GM18511 (cell line): ENCODE results near the gene BMPR1A.
A peak's percentile ranks its signal among the peaks of the same experiment; 100 is the strongest.
"Not testable (repeated sequence)": the region's sequence is repeated elsewhere in the genome, so short reads cannot be mapped to it uniquely, and the experiment has no call there.

Experiments
- ATAC-seq: cut with Tn5 transposase; IDR thresholded peaks from one replicate; pipeline ENCODE4 v1.9.1; 2021; ENCODE audit warnings: mild to moderate bottlenecking, moderate library complexity; ENCODE audit not compliant: unreplicated experiment

The BMPR1A gene

GRCh38 chr10:86837663-86838062 is 81.2 kb downstream of the BMPR1A start:
- no peak for ATAC-seq

- ATAC-seq = no peak
Measured at GRCh38 chr10:86840498-86840897, 84.1 kb downstream of the BMPR1A start.

GRCh38 chr10:86846088-86846487 is 89.7 kb downstream of the BMPR1A start:
- ATAC-seq = no peak

GRCh38 chr10:86848747-86849146 is 92.3 kb downstream of the BMPR1A start:
- no peak for ATAC-seq

GRCh38 chr10:86849181-86849894 is 92.9 kb downstream of the BMPR1A start:
- peak; percentile 58 for ATAC-seq

- no peak for ATAC-seq
Measured at GRCh38 chr10:86850481-86850880, 94.1 kb downstream of the BMPR1A start.

- no peak for ATAC-seq
Measured at GRCh38 chr10:86851328-86852207, 95.1 kb downstream of the BMPR1A start.

GRCh38 chr10:86853582-86853981 is 97.2 kb downstream of the BMPR1A start:
- not testable (repeated sequence) for ATAC-seq

GRCh38 chr10:86855513-86855912 is 99.1 kb downstream of the BMPR1A start:
- no peak for ATAC-seq

- ATAC-seq = no peak
Measured at GRCh38 chr10:86856156-86856555, 99.7 kb downstream of the BMPR1A start.

- ATAC-seq = no peak
Measured at GRCh38 chr10:86857128-86857721, 100.8 kb downstream of the BMPR1A start.

GRCh38 chr10:86858011-86858410 is 101.6 kb downstream of the BMPR1A start:
- no peak for ATAC-seq

GRCh38 chr10:86861351-86861750 is 104.9 kb downstream of the BMPR1A start:
- no peak for ATAC-seq

GRCh38 chr10:86862373-86862772 is 106.0 kb downstream of the BMPR1A start:
- ATAC-seq = no peak

- no peak for ATAC-seq
Measured at GRCh38 chr10:86862786-86863483, 106.5 kb downstream of the BMPR1A start.

- no peak for ATAC-seq
Measured at GRCh38 chr10:86863484-86863842, 107.0 kb downstream of the BMPR1A start.

- not testable (repeated sequence) for ATAC-seq
Measured at GRCh38 chr10:86865011-86865811, 108.8 kb downstream of the BMPR1A start.

- no peak for ATAC-seq
Measured at GRCh38 chr10:86867149-86867548, 110.7 kb downstream of the BMPR1A start.

- no peak for ATAC-seq
Measured at GRCh38 chr10:86868353-86868752, 111.9 kb downstream of the BMPR1A start.

- no peak for ATAC-seq
Measured at GRCh38 chr10:86870679-86871078, 114.3 kb downstream of the BMPR1A start.
